HepG2 (cell line): ENCODE data around the gene TUBGCP6. TPM values are rescaled to one million over a fixed set of nuclear protein-coding genes. Genes with fewer than 3 reads are reported as not detected.

Experiments
- AFF4 ChIP-seq: sonication (generic); formaldehyde crosslinking; IDR thresholded peaks from 2 replicates; pipeline ENCODE4 v1.4.0; 2020; ENCODE audit warnings: missing genetic modification reagents
- BRF2 ChIP-seq: sonication (generic); formaldehyde crosslinking; IDR thresholded peaks from 2 replicates; pipeline ENCODE4 v1.8.1; 2022; ENCODE audit warnings: mild to moderate bottlenecking, missing genetic modification reagents
- CEBPB ChIP-seq: IDR thresholded peaks from 2 replicates; pipeline ENCODE4 v1.6.1; 2011; ENCODE audit warnings: low read depth, low read length, improper control_type of control experiment, borderline replicate concordance
- DMAP1 ChIP-seq: IDR thresholded peaks from 2 replicates; pipeline ENCODE4 v1.6.1; 2016
- HDAC2 ChIP-seq: sonication (generic); formaldehyde crosslinking; IDR thresholded peaks from 2 replicates; pipeline ENCODE4 v1.4.0; 2020; ENCODE audit warnings: missing genetic modification reagents
- KLF15 ChIP-seq: sonication (generic); formaldehyde crosslinking; IDR thresholded peaks from 2 replicates; pipeline ENCODE4 v1.8.1; 2023; ENCODE audit warnings: borderline replicate concordance, mild to moderate bottlenecking, inconsistent platforms, missing genetic modification reagents, mixed read lengths
- MBD4 ChIP-seq: IDR thresholded peaks from 2 replicates; pipeline ENCODE4 v1.6.1; 2012; ENCODE audit warnings: low read length, inconsistent platforms, borderline replicate concordance
- NFATC3 ChIP-seq: sonication (generic); formaldehyde crosslinking; IDR thresholded peaks from 2 replicates; pipeline ENCODE4 v1.5.1; 2020; ENCODE audit warnings: mild to moderate bottlenecking, missing genetic modification reagents
- NFRKB ChIP-seq: fragments of 450-650 bp; IDR thresholded peaks from 2 replicates; pipeline ENCODE4 v1.6.1; 2017
- POGZ ChIP-seq: sonication (generic); formaldehyde crosslinking; IDR thresholded peaks from 2 replicates; pipeline ENCODE4 v1.4.0; 2020; ENCODE audit warnings: mild to moderate bottlenecking, missing genetic modification reagents
- PREB ChIP-seq: sonication (generic); formaldehyde crosslinking; IDR thresholded peaks from 2 replicates; pipeline ENCODE4 v1.4.0; 2020; ENCODE audit warnings: missing genetic modification reagents
- PRMT3 ChIP-seq: sonication (generic); formaldehyde crosslinking; IDR thresholded peaks from 2 replicates; pipeline ENCODE4 v1.8.1; 2022; ENCODE audit warnings: low read depth, mild to moderate bottlenecking, moderate library complexity, missing genetic modification reagents, borderline replicate concordance
- SNAPC2 ChIP-seq: sonication (generic); formaldehyde crosslinking; IDR thresholded peaks from 2 replicates; pipeline ENCODE4 v1.8.1; 2022; ENCODE audit warnings: mild to moderate bottlenecking, missing genetic modification reagents
- ZBTB14 ChIP-seq: sonication (generic); formaldehyde crosslinking; IDR thresholded peaks from 2 replicates; pipeline ENCODE4 v1.4.0; 2020; ENCODE audit warnings: missing genetic modification reagents
- ZBTB44 ChIP-seq: sonication (generic); formaldehyde crosslinking; IDR thresholded peaks from 2 replicates; pipeline ENCODE4 v1.4.0; 2020; ENCODE audit warnings: missing genetic modification reagents
- ZFP41 ChIP-seq: sonication (generic); formaldehyde crosslinking; IDR thresholded peaks from 2 replicates; pipeline ENCODE4 v1.4.0; 2020; ENCODE audit warnings: mild to moderate bottlenecking, missing genetic modification reagents, borderline replicate concordance
- ZNF251 ChIP-seq: sonication (generic); formaldehyde crosslinking; IDR thresholded peaks from 2 replicates; pipeline ENCODE4 v1.9.0; 2021; ENCODE audit warnings: mild to moderate bottlenecking, missing genetic modification reagents
- ZNF605 ChIP-seq: sonication (generic); formaldehyde crosslinking; IDR thresholded peaks from 2 replicates; pipeline ENCODE4 v1.8.0; 2022; ENCODE audit warnings: mild to moderate bottlenecking, missing genetic modification reagents
- ZNF616 ChIP-seq: sonication (generic); formaldehyde crosslinking; IDR thresholded peaks from 2 replicates; pipeline ENCODE4 v1.5.0; 2020; ENCODE audit warnings: low read depth, mild to moderate bottlenecking, missing genetic modification reagents
- ZNF879 ChIP-seq: sonication (generic); formaldehyde crosslinking; IDR thresholded peaks from 2 replicates; pipeline ENCODE4 v1.8.1; 2023; ENCODE audit warnings: missing genetic modification reagents
- ZSCAN25 ChIP-seq: sonication (generic); formaldehyde crosslinking; IDR thresholded peaks from 2 replicates; pipeline ENCODE4 v1.8.0; 2022; ENCODE audit warnings: mild to moderate bottlenecking, missing genetic modification reagents
- polyA plus RNA-seq, 8 experiments: library from polyadenylated mRNA; depleted of rRNA in 3 of 8; stranded (reverse) in 7 of 8; unstranded in 1 of 8; fragments of >200 nt; fragmentation: Illumina TruSeq in 4 of 8; extraction: Trizol in 4 of 8; gene quantifications; 2 replicates each; pipeline versions ENCODE4 v1.2.1 to v1.2.3, GENCODE V29; 2011 to 2016; ENCODE audit warnings: low read depth in 4 of 8, missing spikeins in 1 of 8, mixed read lengths in 1 of 8; ENCODE audit not compliant: insufficient read depth in 1 of 8
- total RNA-seq, 5 experiments: library from RNA; depleted of rRNA; stranded (reverse); fragments of >200 nt; fragmentation: Illumina TruSeq; extraction: Trizol; gene quantifications; 2 replicates each; pipeline ENCODE4 v1.2.3, GENCODE V29; 2016; ENCODE audit warnings: low read depth in 1 of 5

Gene TUBGCP6
- total and polyA plus RNA-seq, 2 of the 13 experiments (the other 11 are each of a cell fraction or from before 2014, with no cell fraction given): 14.6 to 15.7 TPM

- no peak for TF ChIP-seq CEBPB
- no peak for TF ChIP-seq SNAPC2 (CRISPR knock-in tag)
- TF ChIP-seq ZFP41: no peak
- no peak for TF ChIP-seq ZSCAN25 (CRISPR knock-in tag)
- TF ChIP-seq POGZ: no peak
- TF ChIP-seq ZNF251 (CRISPR knock-in tag): no peak
- TF ChIP-seq ZNF879 (CRISPR knock-in tag): no peak
- no peak for TF ChIP-seq PREB (CRISPR knock-in tag)
- TF ChIP-seq AFF4 (CRISPR knock-in tag): no peak
- no peak for TF ChIP-seq MBD4
- TF ChIP-seq BRF2 (CRISPR knock-in tag): no peak
- TF ChIP-seq ZNF616: no peak; the same call in 1 of the 2 replicates
- TF ChIP-seq ZNF605 (CRISPR knock-in tag): no peak
- TF ChIP-seq NFATC3: no peak
- peak; percentile 13; the same call in 1 of the 2 replicates for TF ChIP-seq HDAC2
- TF ChIP-seq DMAP1 (CRISPR knock-in tag): no peak
- TF ChIP-seq PRMT3: no peak
- TF ChIP-seq KLF15: no peak
- no peak for TF ChIP-seq ZBTB44 (CRISPR knock-in tag)
- no peak for TF ChIP-seq NFRKB
- 0 out of 2 replicates have a peak, but pooled peaks have one; percentile 16 for TF ChIP-seq ZBTB14 (CRISPR knock-in tag)
Measured at GRCh38 chr22:50201191-50202129, 43.4 kb downstream of the TUBGCP6 start (continued).
